ENCODE data around the gene KCTD16.

The KCTD16 gene

DNA sequence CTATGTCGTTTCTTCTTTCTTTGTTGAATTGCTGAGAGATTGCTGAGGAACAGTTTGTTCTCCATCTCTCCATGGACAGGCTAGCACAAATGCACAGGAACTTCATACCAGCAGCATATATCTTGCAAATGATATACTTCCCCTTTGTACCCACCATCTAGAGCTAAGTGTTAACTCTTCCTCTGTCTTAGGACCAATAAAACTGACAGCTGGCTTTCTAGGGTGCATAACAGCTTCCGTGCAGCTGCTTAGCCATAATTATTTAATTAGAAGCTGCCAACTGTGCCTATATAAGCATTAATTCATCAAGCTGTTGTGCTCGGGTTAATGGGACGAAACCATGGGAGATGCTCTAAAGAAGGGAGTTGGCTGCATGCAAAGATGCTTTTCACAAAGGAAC lies 38.7 kb downstream of the KCTD16 start:
- DNase-seq (ENCODE audit: low spot score) = no peak

DNA sequence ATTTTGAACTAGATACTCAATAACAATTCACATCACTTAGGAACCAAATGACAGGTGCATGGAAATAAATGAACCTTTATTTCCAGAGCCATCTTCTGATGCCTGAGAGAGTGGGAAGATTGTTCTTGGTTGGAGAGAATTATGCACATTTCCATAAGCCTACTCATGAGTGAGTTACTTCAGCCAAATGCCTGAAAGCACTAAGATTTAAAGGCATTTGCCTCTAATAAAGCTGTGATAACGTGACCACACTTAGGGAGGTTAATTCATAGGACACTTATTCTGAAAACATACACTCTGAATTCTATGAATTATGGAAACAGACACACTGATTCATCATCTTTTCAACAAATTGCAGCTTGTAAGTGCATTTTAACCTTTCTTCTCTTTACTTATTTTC lies 40.0 kb downstream of the KCTD16 start:
- DNase-seq (ENCODE audit: low spot score) = no peak

DNA sequence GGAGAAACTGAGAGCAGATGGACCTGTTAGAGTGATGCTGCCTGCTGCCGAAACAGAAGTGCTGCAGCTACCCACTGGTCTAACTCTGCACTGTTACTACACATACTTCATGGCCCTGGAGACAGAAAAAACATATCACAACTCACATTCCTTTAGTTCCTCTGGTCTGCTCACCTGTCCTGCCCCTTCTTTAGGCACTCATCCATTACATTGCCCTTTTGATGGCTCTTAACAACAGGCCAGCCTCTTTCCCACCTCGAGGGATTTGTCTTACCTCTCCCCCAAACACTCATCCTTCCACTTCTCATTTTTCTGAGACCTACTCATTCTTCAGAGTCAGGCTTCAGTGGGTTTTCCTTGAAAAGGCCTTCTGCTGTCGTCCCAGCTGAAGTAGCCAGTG lies 49.2 kb downstream of the KCTD16 start:
- no peak for DNase-seq (ENCODE audit: low spot score)

- no peak for DNase-seq (ENCODE audit: low spot score)
Measured at GRCh38 chr5:144227363-144227999, 56.8 kb downstream of the KCTD16 start.

DNA sequence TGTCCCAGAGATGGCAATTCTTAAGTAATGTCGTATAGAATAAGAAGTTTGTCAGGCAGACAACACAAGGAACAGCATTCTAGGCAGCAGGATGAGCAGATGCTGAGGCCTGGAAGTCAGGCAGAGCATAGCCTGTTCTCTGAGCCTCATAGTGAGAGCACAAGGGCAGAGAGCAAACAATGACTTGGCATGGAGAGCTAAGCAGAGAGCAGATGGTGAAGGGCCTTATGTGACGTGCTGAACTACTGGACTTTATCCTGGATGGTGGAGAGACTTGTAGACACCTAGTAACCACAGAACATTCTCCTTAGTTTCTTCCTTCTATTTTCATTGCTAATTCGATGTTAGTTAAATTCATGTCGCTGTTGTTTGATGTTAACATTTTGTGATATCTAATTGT lies 60.1 kb downstream of the KCTD16 start:
- DNase-seq (ENCODE audit: low spot score) = no peak

DNA sequence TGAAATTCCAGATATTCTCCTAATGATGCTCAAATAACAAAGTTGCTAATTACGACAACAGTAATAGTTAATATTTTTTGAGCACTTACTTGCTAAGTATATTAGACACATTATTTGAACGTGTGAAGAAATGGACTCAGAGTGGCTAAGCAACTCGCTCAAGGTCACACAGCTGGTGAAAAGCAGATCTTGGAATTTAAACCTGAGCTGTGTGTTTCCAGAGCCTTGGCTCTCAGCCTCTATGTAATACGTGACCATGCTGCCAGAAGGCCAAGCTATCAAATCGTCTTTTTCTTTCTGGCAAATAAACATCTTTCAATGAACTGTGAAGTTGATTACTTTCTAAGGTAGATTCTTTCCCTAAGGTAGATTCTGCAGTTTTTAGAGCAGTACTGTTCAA lies 61.6 kb downstream of the KCTD16 start:
- no peak for DNase-seq (ENCODE audit: low spot score)

GRCh38 chr5:144236499-144236898 lies 65.8 kb downstream of the KCTD16 start:
- no peak for DNase-seq (ENCODE audit: low spot score)

GRCh38 chr5:144237851-144238250 lies 67.2 kb downstream of the KCTD16 start:
- no peak for DNase-seq (ENCODE audit: low spot score)

DNA sequence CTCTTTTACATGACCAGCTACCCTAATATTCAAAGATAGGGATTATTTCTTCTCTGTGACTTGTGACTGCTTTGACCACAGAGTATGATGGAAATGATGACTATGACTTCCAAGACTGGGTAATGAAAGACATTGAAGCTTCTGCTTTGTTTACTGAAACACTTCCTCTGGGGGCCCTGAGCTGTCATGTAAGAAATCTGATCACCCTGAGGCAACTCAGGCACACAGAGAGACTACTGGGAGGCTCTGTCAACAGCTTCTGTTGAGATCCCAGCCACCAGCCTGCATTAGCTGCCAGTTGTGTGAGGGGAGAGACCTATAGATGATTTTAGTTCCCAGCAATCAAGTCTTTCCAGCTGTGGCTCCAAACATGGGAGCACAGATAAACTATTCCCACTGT lies 76.5 kb downstream of the KCTD16 start:
- no peak for DNase-seq (ENCODE audit: low spot score)

DNA sequence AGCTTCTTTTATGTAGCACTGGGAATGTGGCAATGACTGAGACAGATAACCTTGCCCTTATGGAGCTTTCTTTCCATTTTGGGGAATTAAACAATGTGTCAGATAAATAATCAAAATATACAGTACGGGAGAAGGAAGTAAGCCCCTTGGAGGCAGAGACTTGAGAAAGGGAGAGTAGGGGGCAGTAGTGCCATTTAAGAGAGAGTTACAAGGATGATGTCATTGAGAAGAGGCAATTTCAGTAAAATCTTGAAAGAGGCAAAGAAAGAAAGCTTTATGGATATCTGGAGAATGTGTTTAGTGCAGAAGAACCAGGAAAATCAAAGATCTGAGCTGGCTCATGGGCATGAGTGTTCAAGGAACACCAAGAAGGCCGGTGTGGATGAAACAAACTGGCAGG lies 77.3 kb downstream of the KCTD16 start:
- no peak for DNase-seq (ENCODE audit: low spot score)

DNA sequence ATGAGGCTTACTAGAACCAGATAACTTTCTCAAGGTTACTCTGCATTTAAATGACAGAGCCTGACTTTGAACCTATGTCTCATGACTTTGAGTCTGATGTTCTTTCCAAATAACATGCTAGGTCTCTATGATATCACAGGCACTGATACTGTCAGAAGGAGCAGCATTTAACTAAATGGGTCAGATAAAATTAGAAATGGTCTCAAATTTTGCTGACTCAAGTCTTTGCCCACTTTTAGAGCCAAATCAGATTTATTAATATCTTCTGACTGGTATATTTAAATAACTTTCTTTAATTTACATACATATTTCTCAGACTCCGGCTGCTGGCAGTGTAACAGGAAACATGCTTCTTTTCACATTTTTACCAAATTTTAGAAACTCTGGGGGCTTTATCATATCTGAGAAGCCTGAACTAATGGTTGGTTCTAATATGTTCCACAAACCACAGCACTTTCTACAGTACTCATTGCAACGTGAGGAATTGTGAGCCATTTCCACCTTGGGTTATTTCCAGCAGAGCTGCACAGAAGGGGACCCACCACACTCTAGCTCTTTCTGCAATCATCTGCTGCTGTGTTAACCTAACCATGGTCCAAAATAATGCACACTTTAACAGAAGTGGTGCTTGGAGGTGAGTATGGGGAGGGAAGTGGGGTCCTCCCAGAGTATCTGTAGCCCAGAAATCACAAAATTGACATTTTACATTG lies 79.2 kb downstream of the KCTD16 start:
- no peak for DNase-seq (ENCODE audit: low spot score)

DNA sequence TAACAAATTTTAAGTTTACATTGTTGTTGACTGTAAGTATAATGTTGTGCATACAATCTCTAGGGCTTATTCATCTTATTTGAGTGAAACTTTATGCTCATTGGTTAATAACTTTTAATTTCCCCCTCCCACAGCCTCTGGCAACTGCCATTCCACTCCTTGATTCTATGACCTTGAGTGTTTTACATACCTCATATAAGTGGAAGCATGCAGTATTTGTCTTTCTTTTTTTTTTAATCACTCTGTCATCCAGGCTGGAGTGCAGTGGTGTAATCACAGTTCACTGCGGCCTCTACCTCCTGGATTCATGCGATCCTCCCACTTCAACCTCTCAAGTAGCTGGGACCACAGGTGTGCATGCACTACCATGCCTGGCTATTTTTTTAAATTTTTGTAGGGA lies 83.9 kb downstream of the KCTD16 start:
- DNase-seq (ENCODE audit: low spot score) = no peak

DNA sequence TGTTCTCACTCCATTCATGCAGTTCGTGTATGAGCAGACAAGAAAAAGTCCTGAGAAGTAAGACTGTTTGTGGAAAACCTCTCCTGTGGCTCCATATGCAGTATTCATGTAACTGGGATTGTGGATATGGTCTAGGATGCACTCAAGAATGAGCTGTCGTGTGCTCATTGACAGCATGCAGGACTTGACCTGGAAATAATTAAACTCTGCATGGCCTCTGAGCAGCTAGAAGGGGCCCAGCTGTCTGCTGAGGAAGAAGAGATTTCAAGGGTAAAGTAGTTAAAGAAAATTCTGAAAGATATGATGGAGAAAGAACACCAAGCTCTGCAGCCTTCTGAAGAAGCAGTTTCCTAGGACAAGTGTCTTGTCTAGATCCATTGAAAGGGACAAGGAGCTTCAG lies 89.4 kb downstream of the KCTD16 start:
- no peak for DNase-seq (ENCODE audit: low spot score)

GRCh38 chr5:144265643-144266247 lies 95.1 kb downstream of the KCTD16 start:
- no peak for DNase-seq (ENCODE audit: low spot score)

DNA sequence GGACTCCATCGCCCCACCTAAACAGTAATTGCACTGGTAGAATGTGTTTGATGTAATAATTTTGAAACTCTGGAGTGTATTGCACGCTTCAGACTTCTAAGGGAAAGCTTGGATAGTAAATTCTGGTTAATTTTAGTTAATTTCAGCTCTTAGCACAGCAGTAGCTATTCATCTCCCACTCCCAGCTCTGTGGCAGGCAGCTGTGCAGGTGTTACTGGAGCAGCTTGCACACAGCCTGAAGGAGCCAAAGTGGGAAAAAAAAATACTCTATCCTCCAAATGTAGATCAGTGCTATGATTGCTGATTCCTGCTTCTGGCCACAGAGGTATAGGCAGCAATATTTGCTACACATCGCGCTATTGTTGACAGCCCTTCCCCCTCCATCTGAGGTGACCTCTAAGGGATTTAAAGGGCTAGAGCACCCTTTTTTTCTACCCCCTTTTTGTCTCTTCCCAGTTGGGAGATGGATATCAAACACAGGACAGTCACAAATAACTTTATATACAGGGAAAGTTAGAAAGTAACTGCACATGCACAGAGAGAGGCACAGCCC lies 97.4 kb downstream of the KCTD16 start:
- no peak for DNase-seq (ENCODE audit: low spot score)

DNA sequence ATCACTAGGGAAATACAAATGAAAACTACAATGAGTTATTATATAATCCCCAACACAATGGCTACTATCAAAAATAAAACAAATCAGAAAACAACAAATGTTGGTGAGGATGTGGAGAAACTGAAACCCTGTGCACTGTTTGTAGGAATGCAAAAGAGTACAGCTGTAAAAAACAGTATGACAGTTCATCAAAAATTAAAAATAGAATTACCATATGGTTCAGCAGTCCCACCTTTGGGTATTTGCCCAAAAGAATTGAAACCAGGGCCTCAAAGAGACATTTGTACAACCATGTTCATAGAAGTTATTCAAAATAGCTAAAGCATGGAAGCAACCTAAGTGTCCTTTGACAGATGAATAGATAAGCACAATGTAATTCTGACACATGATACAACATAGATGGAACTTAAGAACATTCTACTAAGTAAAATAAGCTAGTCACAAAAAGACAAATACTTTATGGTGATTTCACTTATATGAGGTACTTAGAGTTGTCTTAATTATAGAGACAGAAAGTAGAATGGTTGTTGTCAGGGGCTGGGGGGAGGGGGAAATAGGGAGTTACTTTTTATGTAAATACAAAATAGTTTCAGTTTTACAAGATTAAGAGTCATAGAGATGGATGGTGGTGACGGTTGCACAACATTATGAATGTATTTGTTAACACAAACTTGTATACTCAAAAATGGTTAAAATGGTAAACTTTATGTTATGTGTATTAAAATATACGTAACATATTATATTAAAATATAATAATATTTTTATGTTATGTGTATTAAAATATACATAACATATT lies 102.8 kb downstream of the KCTD16 start:
- DNase-seq (ENCODE audit: low spot score) = no peak

DNA sequence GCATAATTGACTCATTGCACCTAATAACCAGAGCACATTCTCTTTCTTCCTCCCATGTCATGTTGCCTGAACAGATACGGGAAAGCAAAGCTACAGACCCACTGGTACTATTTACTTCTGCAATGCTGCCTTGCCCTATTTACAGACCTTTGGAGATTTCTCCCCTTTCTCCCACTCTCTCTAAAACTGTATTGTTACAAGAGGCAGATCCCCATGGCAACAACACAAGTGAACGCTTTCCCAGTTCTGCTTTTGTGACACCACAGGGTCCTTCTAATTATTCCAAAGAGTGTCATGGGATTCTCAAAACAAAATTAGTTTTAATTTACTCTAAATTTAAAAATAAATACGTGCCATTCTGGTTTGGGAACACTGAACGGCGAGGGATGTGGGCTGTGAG lies 104.7 kb downstream of the KCTD16 start:
- no peak for DNase-seq (ENCODE audit: low spot score)

GRCh38 chr5:144276034-144276822 lies 105.6 kb downstream of the KCTD16 start:
- DNase-seq (ENCODE audit: low spot score) = no peak

DNA sequence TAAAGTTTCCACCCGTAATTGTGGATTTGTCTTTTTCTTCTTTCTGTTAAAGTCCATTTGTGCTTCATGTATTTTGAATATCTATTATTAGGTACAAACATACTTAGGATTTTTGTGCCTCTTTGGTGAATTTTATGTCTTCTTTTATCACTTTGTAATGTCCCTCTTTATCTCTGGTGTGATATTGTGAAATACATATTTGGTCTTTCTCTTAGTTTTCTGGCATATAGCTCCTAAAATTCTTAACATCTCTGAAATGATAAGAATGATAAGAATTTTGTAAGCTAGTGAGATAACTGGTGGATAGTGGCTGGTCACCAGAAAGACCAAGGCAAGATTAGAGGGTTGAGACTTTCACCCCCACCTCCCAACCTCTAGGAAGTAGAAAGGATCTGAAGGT lies 111.1 kb downstream of the KCTD16 start:
- no peak for DNase-seq (ENCODE audit: low spot score)

DNA sequence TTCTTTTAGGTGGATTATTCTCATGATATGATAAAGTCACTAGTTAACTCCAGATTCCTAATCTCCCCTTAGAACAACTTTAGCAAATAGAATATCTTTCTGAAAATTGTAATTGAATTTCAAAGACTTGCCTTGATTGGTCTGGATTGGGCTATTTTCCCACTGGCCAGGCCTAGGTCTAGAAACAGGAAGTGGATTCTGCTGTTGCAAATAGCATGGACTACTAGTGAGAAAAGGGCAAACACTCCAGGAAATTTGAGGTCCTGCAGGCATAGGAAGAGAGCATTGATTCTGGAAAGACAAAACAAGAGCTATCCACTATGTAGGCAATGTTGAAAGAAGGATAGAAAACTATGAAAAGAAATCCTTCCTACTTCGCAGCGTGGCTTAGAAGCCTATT lies 113.4 kb downstream of the KCTD16 start:
- no peak for DNase-seq (ENCODE audit: low spot score)

GRCh38 chr5:144284931-144285502 lies 114.3 kb downstream of the KCTD16 start:
- DNase-seq (ENCODE audit: low spot score) = no peak
